HCT116 (cell line): ENCODE measurements around the gene GRIK1.

Source experiments
- EZH2phosphoT487 ChIP-seq: fragments of 200-600 bp; IDR thresholded peaks from 2 replicates; pipeline ENCODE4 v1.6.1; 2018; ENCODE audit warnings: antibody characterized with exemption, borderline replicate concordance
- JUND ChIP-seq: IDR thresholded peaks from 2 replicates; pipeline ENCODE4 v1.6.1; 2012
- POLR2A ChIP-seq: IDR thresholded peaks from 2 replicates; pipeline ENCODE4 v1.7.0; 2011; ENCODE audit warnings: borderline replicate concordance; ENCODE audit not compliant: insufficient read depth, insufficient read length; ENCODE audit errors: extremely low read depth
- POLR2AphosphoS5 ChIP-seq: IDR thresholded peaks from 2 replicates; pipeline ENCODE4 v1.6.1; 2011; ENCODE audit warnings: mild to moderate bottlenecking, low read depth, low read length, moderate library complexity
- SIN3A ChIP-seq: IDR thresholded peaks from 2 replicates; pipeline ENCODE4 v1.6.1; 2012; ENCODE audit warnings: low read depth
- SP1 ChIP-seq: IDR thresholded peaks from 2 replicates; pipeline ENCODE4 v1.6.1; 2012; ENCODE audit warnings: low read depth
- SRF ChIP-seq: IDR thresholded peaks from 2 replicates; pipeline ENCODE4 v1.6.1; 2012; ENCODE audit warnings: low read depth
- TF ChIP-seq, protein P1 (sequence below), 3 experiments: fragments of 200-600 bp in 1 of 3; sonication (generic) in 1 of 3; IDR thresholded peaks in 2 of 3; conservative IDR thresholded peaks in 1 of 3; 2 replicates each; pipeline ENCODE4 v1.5.1; 2012 to 2017; ENCODE audit warnings: low read depth in 2 of 3, low read length in 2 of 3, antibody characterized with exemption in 1 of 3, borderline replicate concordance in 1 of 3, control low read depth in 1 of 3, mild to moderate bottlenecking in 1 of 3, mixed read lengths in 1 of 3, mixed run types in 1 of 3, moderate library complexity in 1 of 3; ENCODE audit not compliant: insufficient read depth in 1 of 3

DNA sequence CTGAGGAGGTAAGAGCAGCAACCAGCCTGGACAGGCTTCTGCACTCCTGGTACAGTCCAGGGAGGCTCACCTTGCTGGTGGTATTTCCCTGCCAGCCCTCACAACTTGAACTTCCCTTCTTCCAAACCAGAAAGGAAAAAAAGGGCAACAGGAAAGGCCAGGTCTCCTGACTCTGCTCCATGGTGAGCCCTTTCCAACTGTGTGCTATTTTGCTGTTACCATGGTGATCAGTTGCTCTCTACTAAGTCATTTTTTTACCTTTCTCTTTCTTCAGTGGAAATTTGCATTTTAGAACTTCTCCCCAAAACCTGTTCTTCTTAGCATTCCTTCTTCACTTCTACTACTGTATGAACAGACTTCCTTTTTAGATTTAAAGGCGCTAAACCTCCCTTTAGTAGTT is 164.3 kb downstream of the GRIK1 start:
- TF ChIP-seq EZH2phosphoT487, result no peak
- no peak for TF ChIP-seq POLR2A
- no peak for TF ChIP-seq SP1
- TF ChIP-seq, protein P1, sequence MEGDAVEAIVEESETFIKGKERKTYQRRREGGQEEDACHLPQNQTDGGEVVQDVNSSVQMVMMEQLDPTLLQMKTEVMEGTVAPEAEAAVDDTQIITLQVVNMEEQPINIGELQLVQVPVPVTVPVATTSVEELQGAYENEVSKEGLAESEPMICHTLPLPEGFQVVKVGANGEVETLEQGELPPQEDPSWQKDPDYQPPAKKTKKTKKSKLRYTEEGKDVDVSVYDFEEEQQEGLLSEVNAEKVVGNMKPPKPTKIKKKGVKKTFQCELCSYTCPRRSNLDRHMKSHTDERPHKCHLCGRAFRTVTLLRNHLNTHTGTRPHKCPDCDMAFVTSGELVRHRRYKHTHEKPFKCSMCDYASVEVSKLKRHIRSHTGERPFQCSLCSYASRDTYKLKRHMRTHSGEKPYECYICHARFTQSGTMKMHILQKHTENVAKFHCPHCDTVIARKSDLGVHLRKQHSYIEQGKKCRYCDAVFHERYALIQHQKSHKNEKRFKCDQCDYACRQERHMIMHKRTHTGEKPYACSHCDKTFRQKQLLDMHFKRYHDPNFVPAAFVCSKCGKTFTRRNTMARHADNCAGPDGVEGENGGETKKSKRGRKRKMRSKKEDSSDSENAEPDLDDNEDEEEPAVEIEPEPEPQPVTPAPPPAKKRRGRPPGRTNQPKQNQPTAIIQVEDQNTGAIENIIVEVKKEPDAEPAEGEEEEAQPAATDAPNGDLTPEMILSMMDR (IDR thresholded peaks at IDR 0.05 in 2 of 3, conservative IDR thresholded peaks at IDR 0.05 in 1 of 3; ENCODE audit: borderline replicate concordance in 1 of 3, insufficient read depth in 1 of 3, low read depth in 2 of 3, low read length in 2 of 3), result no peak
- TF ChIP-seq POLR2AphosphoS5, result no peak
- no peak for TF ChIP-seq SIN3A
- no peak for TF ChIP-seq SRF
- no peak for TF ChIP-seq JUND
